ENCODE measurements around the gene TIMELESS. TPM values are rescaled to one million over a fixed set of nuclear protein-coding genes. Genes with fewer than 3 reads are reported as not detected.

TIMELESS gene
- total RNA-seq, 1 experiment from 2014 or later, result 47.0 TPM

GRCh38 chr12:56450241-56450640 lies 1.0 kb upstream of the TIMELESS start:
- DNase-seq (ENCODE audit: low read depth, low spot score), result no peak
- Histone ChIP-seq H3K36me3 (ENCODE audit: control insufficient read depth in 1 of 2, insufficient read depth in 2 of 2, low read length in 2 of 2) (no peaks in the 10 kb centered on the region), H3K27ac (ENCODE audit: low read depth, low read length) (peak overlapping the region; percentile 85; the same call in 1 of the 2 replicates), H3K27me3 (ENCODE audit: insufficient read depth, low read length) (no peaks in the 10 kb centered on the region), H3K4me2 (ENCODE audit: low read length) (peak overlapping the region; percentile 81; the same call in 1 of the 2 replicates), H3K4me1 (ENCODE audit: control insufficient read depth in 1 of 2, insufficient read depth in 2 of 2, low read length in 2 of 2) (peaks cover 5 to 21% of the 10 kb centered on the region in 2 experiments; a peak in 3 of 4 replicates), H4K20me1 (ENCODE audit: insufficient read depth) (no peaks in the 10 kb centered on the region), H3K9ac (ENCODE audit: low read length) (peak overlapping the region; percentile 92; the same call in 1 of the 2 replicates), H2AFZ (ENCODE audit: low read depth, low read length, poor library complexity, severe bottlenecking) (peak overlapping the region; percentile 17), H3K79me2 (ENCODE audit: insufficient read depth, low read length) (peaks cover 21% of the 10 kb centered on the region), H3K4me3 (replicated peaks in 1 of 2; ENCODE audit: low read depth in 1 of 2, low read length in 2 of 2) (no peak overlapping the region), H3K9me3 (ENCODE audit: control insufficient read depth in 1 of 2, insufficient read depth in 1 of 2, low read depth in 1 of 2, low read length in 2 of 2) (no peaks in the 10 kb centered on the region), H3K9me2 (ENCODE audit: insufficient read depth) (no peaks in the 10 kb centered on the region)
- ChIA-PET POLR2A (no interaction called here), CTCF (interaction anchor here (0.6 to 0.9 kb wide), 2 partner anchors 10 to 14 kb away, joined by 3 to 4 read pairs; no protein-coding TSS in a partner anchor), RAD21 (ENCODE audit: low non-redundant PET in 1 of 2, low total read pairs in 2 of 2, uncharacterized antibody in 2 of 2, unreplicated experiment in 2 of 2) (no interaction called here)
- BruUV-seq (replicated peaks), result no TSS peak
- TF ChIP-seq ELF1 (IDR thresholded peaks at IDR 0.05; ENCODE audit: borderline replicate concordance, low read depth), result no peak
- TF ChIP-seq CEBPB (IDR thresholded peaks at IDR 0.05; ENCODE audit: low read depth), result no peak
- TF ChIP-seq SIN3A (IDR thresholded peaks at IDR 0.05; ENCODE audit: low read depth), result no peak
- TF ChIP-seq FOSL1 (IDR thresholded peaks at IDR 0.05; ENCODE audit: low read depth), result no peak
- no peak for TF ChIP-seq ZFX (IDR thresholded peaks at IDR 0.05)
- no peak for TF ChIP-seq JUND (IDR thresholded peaks at IDR 0.05)
- TF ChIP-seq EZH2phosphoT487 (IDR thresholded peaks at IDR 0.05; ENCODE audit: borderline replicate concordance), result no peak
- TF ChIP-seq, protein P1, sequence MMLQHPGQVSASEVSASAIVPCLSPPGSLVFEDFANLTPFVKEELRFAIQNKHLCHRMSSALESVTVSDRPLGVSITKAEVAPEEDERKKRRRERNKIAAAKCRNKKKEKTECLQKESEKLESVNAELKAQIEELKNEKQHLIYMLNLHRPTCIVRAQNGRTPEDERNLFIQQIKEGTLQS (IDR thresholded peaks at IDR 0.05), result no peak
- no peak for TF ChIP-seq RAD21 (IDR thresholded peaks at IDR 0.05; ENCODE audit: low read depth)
- no peak for TF ChIP-seq POLR2A (IDR thresholded peaks at IDR 0.05; ENCODE audit: borderline replicate concordance, extremely low read depth, insufficient read depth, insufficient read length)
- TF ChIP-seq SRF (IDR thresholded peaks at IDR 0.05; ENCODE audit: low read depth), result no peak
- no peak for TF ChIP-seq TCF7L2 (IDR thresholded peaks at IDR 0.05; ENCODE audit: borderline replicate concordance, extremely low read depth, insufficient read depth, insufficient read length)
- intact Hi-C loops (cut with micrococcal nuclease), result no loop called here
- ATAC-seq, result no peak

- CTCF ChIA-PET, result interaction anchor here (0.8 to 1.8 kb wide), 3 partner anchors 10 to 15 kb away, joined by 3 to 6 read pairs (median 4); no protein-coding TSS in a partner anchor
- H3K27me3 ChIP-seq (ENCODE audit: insufficient read depth, low read length), result no peaks in the 10 kb centered on the region
- H3K9me3 ChIP-seq (ENCODE audit: control insufficient read depth in 1 of 2, insufficient read depth in 1 of 2, low read depth in 1 of 2, low read length in 2 of 2), result no peaks in the 10 kb centered on the region
- intact Hi-C loops (cut with micrococcal nuclease), result no loop called here
- RAD21 ChIA-PET (ENCODE audit: low non-redundant PET in 1 of 2, low total read pairs in 2 of 2, uncharacterized antibody in 2 of 2, unreplicated experiment in 2 of 2), result no interaction called here
- H2AFZ ChIP-seq (ENCODE audit: low read depth, low read length, poor library complexity, severe bottlenecking), result peak overlapping the region; percentile 58
- H3K4me2 ChIP-seq (ENCODE audit: low read length), result peak overlapping the region; percentile 81
- H3K4me3 ChIP-seq (replicated peaks in 1 of 2; ENCODE audit: low read depth in 1 of 2, low read length in 2 of 2), result peak overlapping the region; percentile 74 to 80
- peaks cover 5 to 21% of the 10 kb centered on the region in 2 experiments; a peak in 3 of 4 replicates for H3K4me1 ChIP-seq (ENCODE audit: control insufficient read depth in 1 of 2, insufficient read depth in 2 of 2, low read length in 2 of 2)
- BruUV-seq (replicated peaks), result TSS peak; percentile 99
- H3K27ac ChIP-seq (ENCODE audit: low read depth, low read length), result peak overlapping the region; percentile 85
- ATAC-seq (no peak), DNase-seq (ENCODE audit: low read depth, low spot score) (no peak)
- TF ChIP-seq POLR2A (IDR thresholded peaks at IDR 0.05; ENCODE audit: borderline replicate concordance, extremely low read depth, insufficient read depth, insufficient read length) (no peak), ELF1 (IDR thresholded peaks at IDR 0.05; ENCODE audit: borderline replicate concordance, low read depth) (no peak), FOSL1 (IDR thresholded peaks at IDR 0.05; ENCODE audit: low read depth) (no peak), ZNF274 (IDR thresholded peaks at IDR 0.05; ENCODE audit: low read depth, low read length) (no peak), POLR2AphosphoS5 (IDR thresholded peaks at IDR 0.05; ENCODE audit: low read depth, low read length) (no peak), JUND (IDR thresholded peaks at IDR 0.05) (no peak), MAX (IDR thresholded peaks at IDR 0.05) (no peak), CTCF (IDR thresholded peaks at IDR 0.05 in 2 of 3, conservative IDR thresholded peaks at IDR 0.05 in 1 of 3; ENCODE audit: borderline replicate concordance in 1 of 3, insufficient read depth in 1 of 3, low read depth in 2 of 3, low read length in 2 of 3) (no peak)
- no peaks in the 10 kb centered on the region for H3K36me3 ChIP-seq (ENCODE audit: control insufficient read depth in 1 of 2, insufficient read depth in 2 of 2, low read length in 2 of 2)
- peaks cover 25% of the 10 kb centered on the region for H3K79me2 ChIP-seq (ENCODE audit: insufficient read depth, low read length)
- H4K20me1 ChIP-seq (ENCODE audit: insufficient read depth), result no peaks in the 10 kb centered on the region
- POLR2A ChIA-PET, result interaction anchor here (1.0 to 1.3 kb wide), 3 partner anchors 11 to 90 kb away, joined by 3 to 6 read pairs (median 4); partner anchors contain the start of gene STAT2
- H3K9ac ChIP-seq (ENCODE audit: low read length), result peak overlapping the region; percentile 92
- no peaks in the 10 kb centered on the region for H3K9me2 ChIP-seq (ENCODE audit: insufficient read depth)
Measured at GRCh38 chr12:56449622-56449984, 377 bp upstream of the TIMELESS start.

All from HCT116 (cell line).